Fibroblast of lung (primary cell): ENCODE measurements around the gene UBXN6.

ENCODE experiments used
- EZH2 ChIP-seq: IDR thresholded peaks from 2 replicates; pipeline ENCODE4 v1.5.1; 2012; ENCODE audit warnings: low read length, control low read depth, mild to moderate bottlenecking; ENCODE audit errors: missing control alignments
- TF ChIP-seq, protein P1 (sequence below), 2 donors: IDR thresholded peaks in 1 of 2; conservative IDR thresholded peaks in 1 of 2; 1 replicate in 1 of 2; 2 replicates in 1 of 2; pipeline ENCODE4 v1.5.1; 2011 to 2012; ENCODE audit warnings: low read length in 2 of 2, control low read depth in 1 of 2, inconsistent platforms in 1 of 2, low read depth in 1 of 2, mild to moderate bottlenecking in 1 of 2

DNA sequence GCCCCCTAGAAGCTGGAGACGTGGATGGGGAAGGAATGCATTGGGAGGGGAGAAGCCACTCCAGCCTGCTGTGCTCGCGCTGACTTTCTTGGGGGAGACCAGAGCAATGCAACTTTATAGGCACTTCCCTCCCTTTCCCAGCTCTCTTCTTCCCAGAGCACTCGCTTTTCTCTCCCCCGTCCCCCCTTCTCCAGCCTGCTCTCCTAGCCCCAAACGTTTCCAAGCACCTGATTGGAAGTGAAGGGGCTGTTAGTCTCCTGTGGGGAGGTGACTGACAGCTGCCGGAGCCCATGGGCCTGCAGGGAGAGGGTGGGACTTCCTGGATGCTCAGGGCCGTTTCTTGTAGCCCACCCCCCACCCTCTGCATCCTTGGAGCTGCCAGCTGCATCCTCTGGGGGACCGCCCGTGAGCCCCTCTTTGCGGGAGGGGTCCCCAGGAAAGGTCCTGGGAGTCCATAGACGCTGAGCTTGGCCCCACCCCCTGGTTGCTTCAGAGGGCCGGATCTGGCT lies 17.0 kb upstream of the UBXN6 start:
- TF ChIP-seq, protein P1, sequence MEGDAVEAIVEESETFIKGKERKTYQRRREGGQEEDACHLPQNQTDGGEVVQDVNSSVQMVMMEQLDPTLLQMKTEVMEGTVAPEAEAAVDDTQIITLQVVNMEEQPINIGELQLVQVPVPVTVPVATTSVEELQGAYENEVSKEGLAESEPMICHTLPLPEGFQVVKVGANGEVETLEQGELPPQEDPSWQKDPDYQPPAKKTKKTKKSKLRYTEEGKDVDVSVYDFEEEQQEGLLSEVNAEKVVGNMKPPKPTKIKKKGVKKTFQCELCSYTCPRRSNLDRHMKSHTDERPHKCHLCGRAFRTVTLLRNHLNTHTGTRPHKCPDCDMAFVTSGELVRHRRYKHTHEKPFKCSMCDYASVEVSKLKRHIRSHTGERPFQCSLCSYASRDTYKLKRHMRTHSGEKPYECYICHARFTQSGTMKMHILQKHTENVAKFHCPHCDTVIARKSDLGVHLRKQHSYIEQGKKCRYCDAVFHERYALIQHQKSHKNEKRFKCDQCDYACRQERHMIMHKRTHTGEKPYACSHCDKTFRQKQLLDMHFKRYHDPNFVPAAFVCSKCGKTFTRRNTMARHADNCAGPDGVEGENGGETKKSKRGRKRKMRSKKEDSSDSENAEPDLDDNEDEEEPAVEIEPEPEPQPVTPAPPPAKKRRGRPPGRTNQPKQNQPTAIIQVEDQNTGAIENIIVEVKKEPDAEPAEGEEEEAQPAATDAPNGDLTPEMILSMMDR (conservative IDR thresholded peaks at IDR 0.05 in 1 of 2, IDR thresholded peaks at IDR 0.05 in 1 of 2; ENCODE audit: low read depth in 1 of 2, low read length in 2 of 2): no peak
- no peak for TF ChIP-seq EZH2
